GM18499 (cell line): ENCODE results near the gene ARPIN.
"Not testable (repeated sequence)": the region's sequence is repeated elsewhere in the genome, so short reads cannot be mapped to it uniquely, and the experiment has no call there.

Source experiments
- ATAC-seq: cut with Tn5 transposase; IDR thresholded peaks from one replicate; pipeline ENCODE4 v1.9.1; 2021; ENCODE audit warnings: moderate number of reproducible peaks; ENCODE audit not compliant: insufficient read depth, unreplicated experiment

The ARPIN gene

GRCh38 chr15:89910891-89911626 is 1.7 kb downstream of the ARPIN start:
- ATAC-seq = no peak

DNA sequence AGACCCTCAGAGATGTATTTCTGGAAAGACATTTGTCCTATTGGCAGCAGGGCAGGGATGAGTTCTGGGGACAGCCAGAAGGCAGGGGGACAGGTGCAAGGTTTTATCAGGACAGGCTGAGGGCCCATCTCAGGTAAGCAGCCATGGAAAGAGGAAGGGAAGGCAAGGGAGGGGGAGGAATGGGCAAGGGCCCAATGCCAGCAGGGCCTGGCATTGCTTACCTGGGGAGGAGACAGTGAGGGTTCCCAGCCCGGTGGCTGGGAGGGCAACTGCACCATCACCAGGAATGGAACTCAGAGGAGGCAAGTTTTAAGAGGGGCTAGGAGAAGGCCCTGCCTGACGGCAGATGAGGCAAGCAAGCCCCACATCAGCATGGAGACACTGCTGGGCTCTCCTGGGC is 3.1 kb downstream of the ARPIN start:
- no peak for ATAC-seq

DNA sequence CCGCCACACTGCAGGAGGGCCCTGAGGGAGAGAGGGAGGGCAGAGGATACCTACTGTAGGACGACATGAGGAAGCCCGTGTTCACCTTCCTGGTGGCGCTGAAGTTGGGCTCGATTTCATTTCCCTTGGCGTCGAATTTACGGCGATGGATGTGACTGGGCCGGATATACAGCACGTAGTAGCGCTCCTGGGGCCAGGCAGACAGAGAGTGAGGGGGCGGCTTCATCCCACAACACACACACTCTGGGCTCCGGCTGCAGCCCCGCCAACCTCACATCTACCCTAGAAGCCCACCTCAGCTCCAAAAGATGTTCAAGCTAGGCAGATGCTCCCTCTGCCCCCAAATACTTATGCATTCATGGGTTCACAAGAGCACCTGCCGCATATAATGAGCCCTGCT is 4.5 kb downstream of the ARPIN start:
- ATAC-seq = no peak

- no peak for ATAC-seq
Measured at GRCh38 chr15:89907289-89907688, 5.5 kb downstream of the ARPIN start.

GRCh38 chr15:89905846-89906378 is 6.8 kb downstream of the ARPIN start:
- ATAC-seq = no peak

DNA sequence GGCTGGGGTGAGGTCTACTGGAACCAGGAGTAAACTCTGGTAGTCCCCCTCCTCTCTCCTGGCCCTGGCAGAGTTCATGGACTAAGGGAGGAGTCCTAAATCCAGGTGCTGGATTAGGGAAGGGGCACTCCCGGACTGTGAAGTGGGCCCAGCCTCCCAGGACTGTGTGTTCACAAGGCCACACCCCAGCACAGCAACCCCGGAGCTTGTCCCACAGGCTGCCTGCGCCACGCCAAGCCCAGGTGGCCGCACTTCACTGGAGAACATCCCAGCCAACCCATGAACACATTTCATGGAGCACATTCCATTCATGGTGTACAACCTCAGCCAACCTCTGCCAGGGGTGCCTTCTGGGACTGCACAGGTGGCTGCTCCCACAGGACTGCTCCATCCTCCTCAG is 8.2 kb downstream of the ARPIN start:
- ATAC-seq = no peak

DNA sequence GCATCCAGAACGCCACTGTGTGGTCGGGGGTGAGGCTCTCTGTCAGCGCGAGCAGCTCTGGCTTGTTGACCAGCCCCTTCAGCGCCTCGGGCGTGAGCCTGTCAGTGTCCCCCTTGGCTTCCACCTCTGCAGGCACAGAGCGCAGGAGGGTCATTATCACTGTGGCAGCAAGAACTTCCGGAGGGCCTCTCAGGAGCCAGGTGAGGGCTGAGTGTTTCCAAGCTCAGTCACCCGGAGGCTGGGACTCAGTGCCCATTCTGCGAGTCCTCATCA is 9.0 kb downstream of the ARPIN start:
- ATAC-seq = no peak

DNA sequence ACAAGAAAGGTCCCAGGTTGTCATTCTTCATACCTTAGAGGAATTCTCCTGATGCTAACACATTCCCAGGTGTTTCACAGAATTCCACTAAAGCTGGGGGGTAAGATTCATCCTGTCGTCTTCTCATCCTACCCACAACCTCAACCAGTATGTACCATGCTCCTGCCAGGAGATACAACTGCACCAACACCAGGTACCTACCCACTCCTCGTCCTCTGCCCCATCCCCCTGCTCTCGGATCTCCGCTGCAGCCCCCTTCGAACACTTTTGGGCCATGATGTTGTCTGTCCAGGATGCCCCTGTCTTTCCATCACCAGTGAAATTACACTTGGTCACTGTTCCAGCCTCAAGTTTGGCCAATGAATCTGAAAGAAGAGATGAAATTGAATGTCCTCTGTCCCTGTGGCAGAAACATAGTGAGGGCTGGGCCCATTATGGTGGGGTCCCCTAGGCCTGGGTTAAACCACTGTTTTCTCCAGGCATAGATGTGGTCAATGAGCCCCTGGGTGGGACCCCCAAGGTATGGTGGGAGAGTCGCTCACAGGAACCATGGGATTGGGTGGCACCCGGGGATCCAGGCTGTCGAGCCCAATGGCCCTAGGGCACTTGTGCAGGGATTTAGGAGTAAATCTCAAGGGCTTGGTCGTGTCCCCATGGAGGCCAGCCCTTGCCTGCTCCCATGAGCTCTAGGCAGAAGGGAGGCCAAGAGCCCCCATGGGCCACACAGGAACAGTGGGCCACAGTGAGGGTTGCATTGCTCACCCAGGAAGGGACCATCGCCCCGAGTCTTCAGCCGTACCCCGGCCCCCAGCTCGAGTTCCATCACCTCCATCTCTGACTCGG is 9.5 kb downstream of the ARPIN start:
- no peak for ATAC-seq

GRCh38 chr15:89900849-89901248 is 11.9 kb downstream of the ARPIN start:
- ATAC-seq = no peak

- ATAC-seq = no peak
Measured at GRCh38 chr15:89899951-89900567, 12.7 kb downstream of the ARPIN start.

DNA sequence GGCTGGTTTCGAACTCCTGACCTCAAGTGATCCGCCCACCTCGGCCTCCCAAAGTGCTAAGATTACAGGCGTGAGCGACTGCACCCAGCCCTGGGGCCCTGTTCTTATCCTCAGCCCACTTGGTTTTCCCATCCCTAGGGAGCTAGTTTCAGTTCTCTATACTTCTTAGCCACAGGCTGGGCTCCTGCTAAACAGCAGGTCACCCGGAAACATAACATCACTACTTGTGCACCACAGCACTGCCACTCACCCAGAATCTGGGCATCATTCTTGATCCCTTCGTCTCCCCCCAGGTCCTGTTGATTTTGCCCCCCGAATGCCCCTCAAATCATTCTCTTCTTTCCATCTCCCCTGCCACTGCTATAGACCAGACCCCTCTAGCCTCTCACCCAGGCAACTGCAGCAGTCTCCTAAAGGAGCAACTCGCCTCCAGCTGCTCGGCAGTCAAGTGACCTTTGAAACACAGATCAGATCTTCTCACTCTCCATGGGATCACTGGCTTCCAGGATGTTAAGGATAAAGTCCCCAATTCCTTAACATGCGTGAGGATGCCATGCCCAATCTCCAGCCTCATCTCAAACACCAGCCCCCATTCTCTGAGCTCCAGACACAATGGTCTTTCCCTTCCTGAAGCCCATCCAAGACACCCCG is 13.3 kb downstream of the ARPIN start:
- no peak for ATAC-seq

DNA sequence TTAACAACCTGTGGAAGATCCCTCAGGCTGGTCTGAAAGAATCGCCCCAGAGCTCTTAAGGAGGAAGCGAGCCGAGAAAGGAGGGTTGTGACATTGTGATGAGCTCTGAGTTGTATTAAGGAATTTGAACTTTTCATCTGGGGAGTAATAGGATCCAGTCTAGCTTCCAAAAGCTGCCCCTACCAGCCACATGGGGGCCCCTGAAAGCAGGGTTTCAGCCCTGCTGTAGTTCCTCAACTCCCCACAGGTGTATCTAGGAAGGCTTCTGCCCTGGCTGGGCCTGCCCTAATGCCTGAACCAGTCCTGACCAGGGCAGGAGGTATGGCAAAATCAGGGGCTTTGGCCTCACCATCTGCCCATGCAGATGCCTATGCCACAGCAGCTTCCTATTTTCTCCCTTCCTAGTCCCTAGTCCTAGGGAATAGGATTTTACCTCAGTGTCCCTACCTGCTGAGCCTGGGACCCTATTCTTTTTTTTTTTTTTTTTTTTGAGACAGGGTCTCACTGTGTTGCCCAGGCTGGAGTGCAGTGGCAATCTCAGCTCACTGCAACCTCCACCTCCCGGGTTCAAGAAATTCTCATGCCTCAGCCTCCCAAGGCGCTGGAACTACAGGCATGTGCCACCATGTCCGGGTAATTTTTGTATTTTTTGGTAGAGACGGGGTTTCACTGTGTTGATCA is 14.0 kb downstream of the ARPIN start:
- ATAC-seq = no peak

DNA sequence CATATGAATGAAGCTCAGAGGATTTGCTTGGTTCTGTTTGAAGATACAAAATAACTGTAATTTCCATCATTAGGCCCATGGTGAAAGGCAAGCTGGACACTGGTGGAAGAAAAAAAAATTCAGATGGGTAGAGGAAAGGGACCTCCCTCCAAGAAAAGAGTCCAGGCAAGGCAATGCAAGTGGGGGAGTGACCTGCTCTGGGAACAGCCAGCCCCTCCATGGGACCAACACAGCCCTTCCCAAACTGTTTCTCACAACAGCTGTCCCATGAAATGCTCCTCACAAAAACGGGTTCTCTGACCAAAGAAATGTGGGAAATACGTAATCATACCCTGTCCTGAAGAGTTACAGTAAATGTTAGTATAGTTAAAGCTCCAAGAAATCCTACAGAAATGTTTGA is 14.6 kb downstream of the ARPIN start:
- no peak for ATAC-seq

DNA sequence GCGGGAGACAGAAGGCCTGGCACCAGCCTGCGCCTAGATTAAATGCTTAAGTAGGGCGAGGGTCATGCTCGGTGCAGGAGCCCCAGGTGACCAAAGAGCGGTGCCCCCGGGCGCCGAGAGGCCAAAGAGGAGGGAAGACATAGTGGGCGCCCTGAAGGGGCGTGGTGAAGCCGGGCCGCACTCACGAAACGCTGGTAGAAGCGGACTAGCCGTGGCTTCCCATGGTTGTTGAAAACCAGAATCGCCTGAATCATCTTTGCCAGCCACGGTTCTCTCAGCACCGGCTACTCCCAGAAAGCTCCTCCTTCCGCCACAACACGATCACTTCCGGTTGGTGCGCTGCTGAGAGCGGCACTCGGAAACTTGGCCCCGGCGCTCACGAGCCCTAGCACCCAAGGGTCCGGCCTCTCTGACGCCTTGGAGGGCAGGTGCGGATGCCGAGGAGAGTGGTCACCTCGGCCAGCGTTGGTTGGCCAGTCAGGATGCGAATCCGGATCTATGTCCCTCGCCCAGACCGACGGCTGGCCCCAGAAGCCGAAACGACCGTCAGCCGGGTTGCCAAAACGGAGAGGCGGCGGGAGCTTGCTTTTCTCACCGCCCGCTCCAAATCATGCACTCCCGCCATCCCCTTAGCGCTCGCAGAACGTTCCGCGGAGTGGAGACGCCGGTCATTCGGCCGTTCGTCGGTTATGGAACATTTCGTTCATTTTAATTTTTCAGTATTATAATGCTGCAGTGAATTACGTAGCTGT is 18.9 kb downstream of the ARPIN start, which contains the start of gene AP3S2:
TSS of gene AP3S2 (minus strand) at position 299 of the 752 bp plus-strand sequence. CDS start at position 254, 45 bp downstream.
- peak; percentile 41 for ATAC-seq

- ATAC-seq = no peak
Measured at GRCh38 chr15:89893027-89893426, 19.7 kb downstream of the ARPIN start.

DNA sequence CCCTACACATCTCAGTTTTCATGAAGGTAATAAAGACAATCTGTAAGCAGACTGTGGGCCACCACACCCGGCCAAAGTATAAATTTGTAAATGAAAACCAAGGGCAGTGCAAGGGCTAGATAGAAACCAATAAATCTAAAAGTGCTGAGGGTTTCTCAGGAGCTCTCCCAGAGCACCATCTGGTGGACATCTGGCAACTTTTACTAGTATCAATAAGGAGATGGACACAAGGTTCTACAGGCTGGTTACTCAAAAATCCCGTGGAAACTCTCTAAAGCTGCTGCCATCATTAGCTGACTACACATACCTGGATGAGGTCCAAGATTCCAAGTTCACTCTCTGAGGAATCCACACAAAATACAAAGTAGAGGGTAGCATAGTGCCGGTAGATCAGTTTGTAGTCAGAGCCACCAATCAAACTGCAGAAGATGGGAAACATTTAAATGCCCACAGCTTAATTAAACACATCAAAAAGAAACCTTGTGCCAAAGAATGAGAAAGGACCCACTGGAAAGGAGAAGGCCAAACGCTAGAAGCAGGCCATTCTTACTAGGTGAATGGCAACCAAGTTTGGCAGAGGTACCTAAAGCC is 24.4 kb downstream of the ARPIN start:
- no peak for ATAC-seq

DNA sequence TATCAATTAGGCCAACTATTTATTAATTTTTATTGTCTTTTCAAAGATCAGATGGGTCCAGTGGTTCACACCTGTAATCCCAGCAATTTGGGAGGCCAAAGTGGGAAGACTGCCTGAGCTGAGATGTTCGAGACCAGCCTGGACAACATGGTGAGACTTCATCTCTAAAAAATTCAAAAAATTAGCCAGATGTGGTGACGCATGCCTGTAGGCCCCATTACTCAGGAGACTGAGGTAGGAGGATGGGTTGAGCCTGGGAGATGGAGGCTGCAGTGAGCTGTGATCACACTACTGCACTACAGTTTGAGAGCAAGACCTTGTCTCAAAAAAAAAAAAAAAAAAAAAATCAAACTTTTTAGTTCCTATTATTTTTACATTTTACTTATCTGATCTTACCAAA is 27.1 kb downstream of the ARPIN start:
- no peak for ATAC-seq

DNA sequence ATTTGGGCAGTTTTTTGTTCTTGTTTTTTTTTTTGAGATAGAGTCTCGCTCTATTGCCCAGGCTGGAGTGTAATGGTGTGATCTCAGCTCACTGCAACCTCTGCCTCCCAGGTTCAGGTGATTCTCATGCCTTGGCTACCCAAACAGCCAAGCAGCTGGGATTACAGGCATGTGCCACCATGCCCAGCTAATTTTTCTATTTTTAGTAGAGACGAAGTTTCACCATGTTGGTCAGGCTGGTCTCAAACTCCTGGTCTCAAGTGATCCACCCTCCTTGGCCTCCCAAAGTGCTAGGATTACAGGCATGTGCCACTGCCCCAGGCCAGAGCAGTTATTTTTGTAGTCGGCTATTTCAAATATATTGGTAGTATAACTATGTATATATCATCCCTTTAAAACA is 27.6 kb downstream of the ARPIN start:
- not testable (repeated sequence) for ATAC-seq

DNA sequence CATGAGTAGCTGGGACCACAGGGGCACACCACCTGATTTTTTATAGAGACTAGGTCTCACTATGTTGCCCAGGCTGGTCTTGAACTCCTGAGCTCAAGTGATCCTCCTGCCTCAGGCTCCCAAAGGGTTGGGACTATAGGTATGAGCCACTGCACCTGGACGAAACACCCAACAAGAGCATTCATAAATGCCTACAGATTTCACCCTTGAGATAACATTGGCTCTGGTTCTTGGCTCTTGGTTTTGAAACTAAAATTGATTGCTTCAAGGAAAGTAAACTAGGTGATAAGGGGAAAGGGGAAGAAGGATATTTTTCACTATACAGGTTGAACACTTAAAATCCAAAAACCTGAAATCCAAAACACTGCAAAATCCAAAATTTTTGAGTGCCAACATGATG is 29.2 kb downstream of the ARPIN start:
- ATAC-seq = no peak
